Keratinocyte (primary cell): Measurements from ENCODE around the gene GFAP. TPM values are rescaled to one million over a fixed set of nuclear protein-coding genes. Genes with fewer than 3 reads are reported as not detected.

Source experiments
- DNase-seq: peaks from one replicate; pipeline ENCODE4 v3.0.0-alpha.2; 2011; ENCODE audit warnings: low read depth, missing footprints, low spot score
- FAIRE-seq: peaks from 2 replicates; lab custom pipeline; 2011; peaks lifted over from hg19 to GRCh38; lab: Jason Lieb, UNC
- H2AFZ ChIP-seq: 2 replicates; pipeline ENCODE4 v1.6.0; 2012; ENCODE audit warnings: low read length, control low read depth, inconsistent platforms; ENCODE audit not compliant: control insufficient read depth
- H3K27ac ChIP-seq: 2 replicates; pipeline ENCODE4 v1.5.1; 2011; ENCODE audit warnings: low read length; ENCODE audit not compliant: control insufficient read depth, insufficient read depth
- H3K27me3 ChIP-seq: 3 replicates; pipeline ENCODE4 v1.6.0; 2011; ENCODE audit warnings: low read length; ENCODE audit not compliant: control insufficient read depth, insufficient read depth; ENCODE audit errors: extremely low read depth
- H3K36me3 ChIP-seq, 2 experiments: 2 replicates in 1 of 2; 3 replicates in 1 of 2; pipeline ENCODE4 v1.5.1; 2011; ENCODE audit warnings: low read length in 2 of 2, mild to moderate bottlenecking in 1 of 2; ENCODE audit not compliant: control insufficient read depth in 2 of 2, insufficient read depth in 2 of 2; ENCODE audit errors: extremely low read depth in 1 of 2
- H3K4me1 ChIP-seq: 3 replicates; pipeline ENCODE4 v1.5.1; 2011; ENCODE audit warnings: low read length; ENCODE audit not compliant: control insufficient read depth, insufficient read depth; ENCODE audit errors: extremely low read depth
- H3K4me2 ChIP-seq: 3 replicates; pipeline ENCODE4 v1.6.0; 2011; ENCODE audit warnings: low read depth, low read length; ENCODE audit not compliant: control insufficient read depth, insufficient read depth; ENCODE audit errors: extremely low read depth
- H3K4me3 ChIP-seq, 3 experiments: fragments of 200-600 bp in 1 of 3; sonication (generic) in 1 of 3; 2 replicates in 2 of 3; 3 replicates in 1 of 3; pipeline ENCODE4 v1.5.1; 2011 to 2016; ENCODE audit warnings: low read length in 3 of 3, mild to moderate bottlenecking in 3 of 3, control low read depth in 2 of 3, inconsistent platforms in 1 of 3, low read depth in 1 of 3, mixed read lengths in 1 of 3, mixed run types in 1 of 3, moderate library complexity in 1 of 3; ENCODE audit not compliant: control insufficient read depth in 2 of 3, insufficient read depth in 2 of 3; ENCODE audit errors: extremely low read depth in 1 of 3
- H3K79me2 ChIP-seq: 2 replicates; pipeline ENCODE4 v1.6.0; 2012; ENCODE audit warnings: low read length; ENCODE audit not compliant: control insufficient read depth, insufficient read depth
- H3K9ac ChIP-seq: 3 replicates; pipeline ENCODE4 v1.6.0; 2011; ENCODE audit warnings: low read length; ENCODE audit not compliant: control insufficient read depth, insufficient read depth; ENCODE audit errors: extremely low read depth
- H3K9me1 ChIP-seq: 3 replicates; pipeline ENCODE4 v1.6.0; 2011; ENCODE audit warnings: low read length; ENCODE audit not compliant: control insufficient read depth, insufficient read depth; ENCODE audit errors: extremely low read depth
- H3K9me3 ChIP-seq: 2 replicates; pipeline ENCODE4 v1.5.1; 2012; ENCODE audit warnings: low read depth, low read length; ENCODE audit not compliant: control insufficient read depth
- H4K20me1 ChIP-seq: 3 replicates; pipeline ENCODE4 v1.6.0; 2011; ENCODE audit warnings: low read length; ENCODE audit not compliant: control insufficient read depth, insufficient read depth; ENCODE audit errors: extremely low read depth
- EZH2 ChIP-seq: IDR thresholded peaks from one replicate; pipeline ENCODE4 v1.6.1; 2012; ENCODE audit warnings: inconsistent platforms, mild to moderate bottlenecking, low read length, moderate library complexity
- dilution Hi-C: fragments of 300-500 bp; cut with MboI; formaldehyde crosslinking; loops from one replicate; pipeline ENCODE4 v1.7.0; 2020; ENCODE audit warnings: low sequenced_read_pairs; ENCODE audit not compliant: extremely low pct_ligation_motif_present
- polyA plus RNA-seq, 5 experiments: library from polyadenylated mRNA; depleted of rRNA in 3 of 5; stranded (reverse) in 3 of 5; stranded (forward) in 1 of 5; unstranded in 1 of 5; fragments of >200 nt; gene quantifications; 1 replicate in 1 of 5; 2 replicates in 3 of 5; 3 replicates in 1 of 5; pipeline versions ENCODE4 v1.2.1 to v1.2.3, GENCODE V29; 2011 to 2012; ENCODE audit warnings: missing spikeins in 2 of 5, low read depth in 1 of 5, low replicate concordance in 1 of 5
- TF ChIP-seq, protein P1 (sequence below), 3 experiments: IDR thresholded peaks in 1 of 3; conservative IDR thresholded peaks in 1 of 3; optimal IDR thresholded peaks in 1 of 3; 2 replicates in 2 of 3; 3 replicates in 1 of 3; pipeline versions ENCODE3 to v1.5.1; 2011; ENCODE audit warnings: low read length in 3 of 3, mild to moderate bottlenecking in 3 of 3, moderate library complexity in 2 of 3, control low read depth in 1 of 3, inconsistent platforms in 1 of 3; ENCODE audit not compliant: insufficient read depth in 2 of 3; ENCODE audit errors: extremely low read depth in 1 of 3

The GFAP gene
- polyA plus RNA-seq, 1 donor (not counting 4 experiments of a cell fraction or from before 2014, with no cell fraction given): 0.14 TPM

- Histone ChIP-seq H3K27ac (peak overlapping the region; percentile 8), H3K4me2 (no peak overlapping the region), H3K36me3 (no peaks in the 10 kb centered on the region), H3K79me2 (peaks cover 76% of the 10 kb centered on the region), H3K4me1 (peaks cover 28% of the 10 kb centered on the region), H3K4me3 (no peak overlapping the region), H2AFZ (no peak overlapping the region), H4K20me1 (no peaks in the 10 kb centered on the region), H3K27me3 (no peaks in the 10 kb centered on the region), H3K9ac (no peak overlapping the region), H3K9me1 (no peaks in the 10 kb centered on the region), H3K9me3 (no peaks in the 10 kb centered on the region)
- FAIRE-seq: no peak
- no peak for DNase-seq
- no peak for TF ChIP-seq EZH2
- TF ChIP-seq, protein P1, sequence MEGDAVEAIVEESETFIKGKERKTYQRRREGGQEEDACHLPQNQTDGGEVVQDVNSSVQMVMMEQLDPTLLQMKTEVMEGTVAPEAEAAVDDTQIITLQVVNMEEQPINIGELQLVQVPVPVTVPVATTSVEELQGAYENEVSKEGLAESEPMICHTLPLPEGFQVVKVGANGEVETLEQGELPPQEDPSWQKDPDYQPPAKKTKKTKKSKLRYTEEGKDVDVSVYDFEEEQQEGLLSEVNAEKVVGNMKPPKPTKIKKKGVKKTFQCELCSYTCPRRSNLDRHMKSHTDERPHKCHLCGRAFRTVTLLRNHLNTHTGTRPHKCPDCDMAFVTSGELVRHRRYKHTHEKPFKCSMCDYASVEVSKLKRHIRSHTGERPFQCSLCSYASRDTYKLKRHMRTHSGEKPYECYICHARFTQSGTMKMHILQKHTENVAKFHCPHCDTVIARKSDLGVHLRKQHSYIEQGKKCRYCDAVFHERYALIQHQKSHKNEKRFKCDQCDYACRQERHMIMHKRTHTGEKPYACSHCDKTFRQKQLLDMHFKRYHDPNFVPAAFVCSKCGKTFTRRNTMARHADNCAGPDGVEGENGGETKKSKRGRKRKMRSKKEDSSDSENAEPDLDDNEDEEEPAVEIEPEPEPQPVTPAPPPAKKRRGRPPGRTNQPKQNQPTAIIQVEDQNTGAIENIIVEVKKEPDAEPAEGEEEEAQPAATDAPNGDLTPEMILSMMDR (optimal IDR thresholded peaks at IDR 0.05 in 1 of 3, IDR thresholded peaks at IDR 0.05 in 1 of 3, conservative IDR thresholded peaks at IDR 0.05 in 1 of 3; ENCODE audit: extremely low read depth in 1 of 3, insufficient read depth in 2 of 3, low read length in 3 of 3): no peak
- dilution Hi-C loops: no loop called here
Measured at GRCh38 chr17:44942456-44942855, 27.2 kb upstream of the GFAP start.

GRCh38 chr17:44941712-44942331 lies 26.5 kb upstream of the GFAP start:
- no peak for TF ChIP-seq EZH2
- TF ChIP-seq, protein P1 (optimal IDR thresholded peaks at IDR 0.05 in 1 of 3, IDR thresholded peaks at IDR 0.05 in 1 of 3, conservative IDR thresholded peaks at IDR 0.05 in 1 of 3; ENCODE audit: extremely low read depth in 1 of 3, insufficient read depth in 2 of 3, low read length in 3 of 3): no peak
- FAIRE-seq: no peak
- H3K4me3 ChIP-seq: no peak overlapping the region
- H3K9me3 ChIP-seq: no peaks in the 10 kb centered on the region
- H3K4me1 ChIP-seq: peaks cover 28% of the 10 kb centered on the region
- H4K20me1 ChIP-seq: no peaks in the 10 kb centered on the region
- H3K9ac ChIP-seq: no peak overlapping the region
- DNase-seq: no peak
- H3K27ac ChIP-seq: peak overlapping the region; percentile 8
- no peaks in the 10 kb centered on the region for H3K27me3 ChIP-seq
- H3K9me1 ChIP-seq: no peaks in the 10 kb centered on the region
- no peaks in the 10 kb centered on the region for H3K36me3 ChIP-seq
- H2AFZ ChIP-seq: peak overlapping the region; percentile 59
- H3K4me2 ChIP-seq: no peak overlapping the region
- dilution Hi-C loops: no loop called here
- peaks cover 75% of the 10 kb centered on the region for H3K79me2 ChIP-seq
